Neuronal stem cell (in vitro differentiated cells): ENCODE results near the gene GTF3C6.

Experiments
- DNase-seq: peaks from one replicate; pipeline ENCODE4 v3.0.0-alpha.2; 2013; ENCODE audit warnings: low spot score
- H2AFZ ChIP-seq: one replicate; pipeline ENCODE4 v1.6.1; 2013; ENCODE audit warnings: mild to moderate bottlenecking, low read length, inconsistent platforms
- H2AK5ac ChIP-seq: 2 replicates; pipeline ENCODE4 v1.6.1; 2013; ENCODE audit warnings: low read depth, mild to moderate bottlenecking, inconsistent platforms, low read length, moderate library complexity, mixed read lengths
- H2BK120ac ChIP-seq: 2 replicates; pipeline ENCODE4 v1.6.1; 2013; ENCODE audit warnings: low read depth, mild to moderate bottlenecking, inconsistent platforms, low read length, moderate library complexity, mixed read lengths
- H2BK12ac ChIP-seq: one replicate; pipeline ENCODE4 v1.6.1; 2013; ENCODE audit warnings: low read length, inconsistent platforms
- H2BK15ac ChIP-seq: 2 replicates; pipeline ENCODE4 v1.6.1; 2013; ENCODE audit warnings: mild to moderate bottlenecking, low read length, inconsistent platforms, mixed read lengths
- H2BK5ac ChIP-seq: one replicate; pipeline ENCODE4 v1.6.1; 2013; ENCODE audit warnings: inconsistent platforms, mild to moderate bottlenecking, low read length, moderate library complexity
- H3K14ac ChIP-seq: one replicate; pipeline ENCODE4 v1.6.1; 2013; ENCODE audit warnings: low read length, inconsistent platforms
- H3K18ac ChIP-seq: 2 replicates; pipeline ENCODE4 v1.6.1; 2013; ENCODE audit warnings: low read length, inconsistent platforms
- H3K23ac ChIP-seq: 2 replicates; pipeline ENCODE4 v1.6.1; 2013; ENCODE audit warnings: low read depth, mild to moderate bottlenecking, mixed read lengths, low read length, inconsistent platforms; ENCODE audit not compliant: poor library complexity
- H3K27ac ChIP-seq: replicated peaks from 3 replicates; pipeline ENCODE4 v1.5.1; 2013; ENCODE audit warnings: low read length, inconsistent platforms
- H3K27me3 ChIP-seq, 3 experiments: 2 replicates each; pipeline ENCODE4 v1.6.1; 2013; ENCODE audit warnings: low read length in 3 of 3, mild to moderate bottlenecking in 2 of 3, inconsistent platforms in 1 of 3, low read depth in 1 of 3, mixed read lengths in 1 of 3, moderate library complexity in 1 of 3; ENCODE audit not compliant: control insufficient read depth in 3 of 3, insufficient read depth in 3 of 3
- H3K36me3 ChIP-seq, 2 donors: replicated peaks in 1 of 2; 2 replicates each; pipeline ENCODE4 v1.6.1; 2013; ENCODE audit warnings: low read length in 2 of 2; ENCODE audit not compliant: control insufficient read depth in 2 of 2, insufficient read depth in 2 of 2
- H3K4ac ChIP-seq: 2 replicates; pipeline ENCODE4 v1.6.1; 2013; ENCODE audit warnings: inconsistent platforms, mild to moderate bottlenecking, low read length, moderate library complexity
- H3K4me1 ChIP-seq, 2 donors: 1 replicate in 1 of 2; 2 replicates in 1 of 2; pipeline ENCODE4 v1.6.1; 2013; ENCODE audit warnings: low read length in 2 of 2, low read depth in 1 of 2; ENCODE audit not compliant: control insufficient read depth in 2 of 2, insufficient read depth in 1 of 2
- H3K4me2 ChIP-seq: one replicate; pipeline ENCODE4 v1.6.1; 2013; ENCODE audit warnings: mild to moderate bottlenecking, low read length, inconsistent platforms; ENCODE audit not compliant: insufficient read depth, poor library complexity, severe bottlenecking
- H3K4me3 ChIP-seq, 2 donors: 2 replicates each; pipeline ENCODE4 v1.5.1; 2013; ENCODE audit warnings: low read length in 2 of 2, mild to moderate bottlenecking in 2 of 2, inconsistent platforms in 1 of 2, moderate library complexity in 1 of 2
- H3K79me1 ChIP-seq: one replicate; pipeline ENCODE4 v1.6.1; 2013; ENCODE audit warnings: low read depth, mild to moderate bottlenecking, inconsistent platforms, low read length, moderate library complexity
- H3K9ac ChIP-seq: one replicate; pipeline ENCODE4 v1.6.1; 2013; ENCODE audit warnings: mild to moderate bottlenecking, low read depth, low read length, inconsistent platforms; ENCODE audit not compliant: poor library complexity
- H3K9me3 ChIP-seq, 2 donors: replicated peaks in 1 of 2; 2 replicates each; pipeline versions ENCODE3 to v1.6.1; 2013; ENCODE audit warnings: low read length in 2 of 2, mild to moderate bottlenecking in 2 of 2, inconsistent platforms in 1 of 2, low read depth in 1 of 2, mixed read lengths in 1 of 2, moderate library complexity in 1 of 2; ENCODE audit not compliant: control insufficient read depth in 2 of 2, insufficient read depth in 1 of 2
- H4K8ac ChIP-seq: one replicate; pipeline ENCODE4 v1.6.1; 2013; ENCODE audit warnings: low read depth, mild to moderate bottlenecking, inconsistent platforms, low read length, moderate library complexity
- H4K91ac ChIP-seq: one replicate; pipeline ENCODE4 v1.6.1; 2013; ENCODE audit warnings: low read length, low read depth, mild to moderate bottlenecking, inconsistent platforms; ENCODE audit not compliant: poor library complexity
- WGBS, 2 donors: extraction: QIAGEN DNeasy Blood & Tissue Kit; methylation state at CpG; one replicate each; pipeline ENCODE4 v1.1.7; 2013; ENCODE audit warnings: missing lambda C conversion rate in 2 of 2, mixed read lengths in 1 of 2; ENCODE audit not compliant: insufficient read length in 2 of 2, insufficient replicate concordance in 1 of 2; ENCODE audit errors: extremely low coverage in 2 of 2; 5-methylcytosine and 5-hydroxymethylcytosine counted together

GTF3C6 gene

GRCh38 chr6:110979565-110980101 lies 21.1 kb downstream of the GTF3C6 start:
- Histone ChIP-seq H3K4me2 (no peak overlapping the region), H2BK120ac (no peak overlapping the region), H3K79me1 (peaks cover 3% of the 10 kb centered on the region), H2AK5ac (no peak overlapping the region), H3K18ac (no peak overlapping the region), H3K36me3 (peaks cover 0 to 10% of the 10 kb centered on the region in 2 donors), H3K9me3 (peaks cover 2 to 26% of the 10 kb centered on the region in 2 donors), H2BK5ac (no peak overlapping the region), H3K4me3 (no peak overlapping the region), H4K8ac (no peak overlapping the region), H3K27ac (no peak overlapping the region), H3K27me3 (no peaks in the 10 kb centered on the region), H3K4ac (no peak overlapping the region), H2AFZ (no peak overlapping the region), H4K91ac (no peak overlapping the region), H3K14ac (no peak overlapping the region), H2BK15ac (no peak overlapping the region), H3K4me1 (peaks cover 0 to 2% of the 10 kb centered on the region in 2 donors), H2BK12ac (no peak overlapping the region), H3K23ac (no peak overlapping the region), H3K9ac (no peak overlapping the region)
- WGBS, 2 donors = no CpG with 5 or more reads among the region's 9 CpGs
- no peak for DNase-seq

DNA sequence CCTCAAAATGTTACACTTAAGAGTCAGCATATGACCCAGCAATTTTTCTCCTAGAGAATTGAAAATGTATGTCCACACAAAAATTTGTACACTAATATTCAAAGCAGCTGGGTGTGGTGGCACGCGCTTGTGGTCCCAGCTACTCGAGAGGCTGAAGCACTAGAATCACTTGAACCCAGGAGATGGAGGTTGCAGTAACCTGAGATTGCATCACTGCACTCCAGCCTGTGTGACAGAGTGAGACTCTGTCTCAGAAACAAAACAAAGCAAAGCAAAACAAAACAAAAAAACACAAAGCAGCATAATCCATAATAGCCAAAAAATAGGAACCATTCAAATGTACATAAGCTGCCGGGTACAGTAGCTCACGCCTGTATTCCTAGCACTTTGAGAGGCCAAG lies 21.7 kb downstream of the GTF3C6 start:
- H3K4me1 ChIP-seq = peaks cover 0 to 2% of the 10 kb centered on the region in 2 donors
- no peak overlapping the region for H3K9ac ChIP-seq
- H4K91ac ChIP-seq = no peak overlapping the region
- no peak overlapping the region for H2AFZ ChIP-seq
- H2BK120ac ChIP-seq = no peak overlapping the region
- H3K23ac ChIP-seq = no peak overlapping the region
- peaks cover 2 to 26% of the 10 kb centered on the region in 2 donors for H3K9me3 ChIP-seq
- no peak overlapping the region for H3K18ac ChIP-seq
- no peak overlapping the region for H2BK5ac ChIP-seq
- no peak overlapping the region for H3K4me3 ChIP-seq
- H3K14ac ChIP-seq = no peak overlapping the region
- no peak for DNase-seq
- no peak overlapping the region for H2AK5ac ChIP-seq
- H3K27me3 ChIP-seq = no peaks in the 10 kb centered on the region
- H3K4ac ChIP-seq = no peak overlapping the region
- H4K8ac ChIP-seq = no peak overlapping the region
- H3K4me2 ChIP-seq = no peak overlapping the region
- H3K27ac ChIP-seq = no peak overlapping the region
- peaks cover 3% of the 10 kb centered on the region for H3K79me1 ChIP-seq
- H2BK12ac ChIP-seq = no peak overlapping the region
- peaks cover 0 to 16% of the 10 kb centered on the region in 2 donors for H3K36me3 ChIP-seq
- H2BK15ac ChIP-seq = no peak overlapping the region
- no CpG with 5 or more reads among the region's 5 CpGs for WGBS, 2 donors

- no peak overlapping the region for H3K18ac ChIP-seq
- H3K4ac ChIP-seq = no peak overlapping the region
- no peak overlapping the region for H2BK5ac ChIP-seq
- H2BK15ac ChIP-seq = no peak overlapping the region
- peaks cover 2 to 26% of the 10 kb centered on the region in 2 donors for H3K9me3 ChIP-seq
- DNase-seq = no peak
- H3K23ac ChIP-seq = no peak overlapping the region
- H3K36me3 ChIP-seq = peaks cover 0 to 20% of the 10 kb centered on the region in 2 donors
- H3K4me3 ChIP-seq = peak overlapping the region in 1 of 2 donors; percentile 77
- peaks cover 5% of the 10 kb centered on the region for H3K79me1 ChIP-seq
- no peak overlapping the region for H4K91ac ChIP-seq
- H3K9ac ChIP-seq = no peak overlapping the region
- H2AFZ ChIP-seq = no peak overlapping the region
- H3K4me1 ChIP-seq = peaks cover 0 to 2% of the 10 kb centered on the region in 2 donors
- no peaks in the 10 kb centered on the region for H3K27me3 ChIP-seq
- no peak overlapping the region for H3K14ac ChIP-seq
- H3K27ac ChIP-seq = no peak overlapping the region
- no peak overlapping the region for H2BK120ac ChIP-seq
- no peak overlapping the region for H2AK5ac ChIP-seq
- H2BK12ac ChIP-seq = no peak overlapping the region
- no peak overlapping the region for H3K4me2 ChIP-seq
- no CpG with 5 or more reads among the region's 9 CpGs for WGBS, 2 donors
- H4K8ac ChIP-seq = no peak overlapping the region
Measured at GRCh38 chr6:110980648-110981047, 22.1 kb downstream of the GTF3C6 start.

DNA sequence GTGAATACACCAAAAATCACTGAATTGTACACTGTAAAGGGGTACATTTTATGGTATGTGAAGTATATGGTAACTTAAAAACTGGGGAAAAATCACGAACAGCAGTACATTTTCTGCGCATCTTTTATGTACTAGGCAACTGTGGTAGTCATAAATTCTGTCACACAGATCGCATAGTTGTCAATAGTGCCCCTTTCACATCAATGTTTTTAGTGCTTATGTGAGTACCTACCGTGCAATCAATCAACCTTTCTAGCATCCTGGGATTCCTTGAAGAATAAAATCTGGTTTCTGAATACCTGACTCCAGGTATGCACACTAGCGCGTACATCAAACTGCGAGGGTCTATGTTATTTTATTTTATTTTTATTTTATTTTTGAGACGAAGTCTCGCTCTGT lies 22.7 kb downstream of the GTF3C6 start:
- H3K4me2 ChIP-seq = peak overlapping the region; percentile 32
- no peak overlapping the region for H4K91ac ChIP-seq
- peaks cover 2 to 26% of the 10 kb centered on the region in 2 donors for H3K9me3 ChIP-seq
- no peak overlapping the region for H2BK15ac ChIP-seq
- H3K4me3 ChIP-seq = peak overlapping the region; percentile 77 to 93
- H3K4ac ChIP-seq = no peak overlapping the region
- H3K18ac ChIP-seq = no peak overlapping the region
- H3K36me3 ChIP-seq = peaks cover 0 to 25% of the 10 kb centered on the region in 2 donors
- no peak overlapping the region for H2BK120ac ChIP-seq
- WGBS, 2 donors = no CpG with 5 or more reads among the region's 9 CpGs
- no peak for DNase-seq
- H4K8ac ChIP-seq = no peak overlapping the region
- peaks cover 5% of the 10 kb centered on the region for H3K79me1 ChIP-seq
- H2BK12ac ChIP-seq = no peak overlapping the region
- no peak overlapping the region for H2BK5ac ChIP-seq
- H3K23ac ChIP-seq = no peak overlapping the region
- H3K27ac ChIP-seq = no peak overlapping the region
- H2AFZ ChIP-seq = no peak overlapping the region
- H3K9ac ChIP-seq = no peak overlapping the region
- H3K14ac ChIP-seq = no peak overlapping the region
- H2AK5ac ChIP-seq = no peak overlapping the region
- peaks cover 0 to 2% of the 10 kb centered on the region in 2 donors for H3K4me1 ChIP-seq
- no peaks in the 10 kb centered on the region for H3K27me3 ChIP-seq
